Erythroblast (primary cell): ENCODE results near the gene AARSD1.

Experiments
- GATA1 ChIP-seq: IDR thresholded peaks from 2 replicates; pipeline ENCODE4 v1.6.1; 2011; ENCODE audit warnings: low read depth, mild to moderate bottlenecking, control low read depth, low read length, moderate library complexity
- POLR2A ChIP-seq: IDR thresholded peaks from 2 replicates; pipeline ENCODE4 v1.6.1; 2011; ENCODE audit warnings: mild to moderate bottlenecking, low read length

GRCh38 chr17:42917236-42917603, 47.0 kb downstream of the AARSD1 start:
- TF ChIP-seq POLR2A, result no peak
- TF ChIP-seq GATA1, result no peak
